Measurements from ENCODE around the gene GALNT14. TPM values are rescaled to one million over a fixed set of nuclear protein-coding genes. Genes with fewer than 3 reads are reported as not detected.

GALNT14 gene
- total RNA-seq, 1 experiment from 2014 or later, result 2.7 TPM

DNA sequence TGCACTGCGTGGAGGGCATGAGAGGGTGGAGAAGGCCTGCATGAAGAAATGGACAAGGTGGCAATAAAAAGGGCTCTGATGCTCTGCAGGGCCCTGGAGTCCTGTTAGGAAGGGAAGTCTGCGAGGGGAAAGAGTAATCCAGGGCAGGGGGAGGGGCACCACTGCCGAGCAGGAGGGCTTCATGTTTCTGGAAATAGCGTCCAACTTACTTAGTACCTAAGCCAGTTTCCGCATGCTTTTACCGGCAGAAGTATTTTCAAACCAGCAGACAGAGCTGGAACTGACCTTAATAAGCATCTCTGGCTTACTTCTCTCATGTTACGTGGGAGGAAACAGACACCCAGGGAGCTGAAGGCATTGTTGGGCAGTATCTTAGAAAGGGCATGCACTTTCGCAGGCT, 156.7 kb downstream of the GALNT14 start:
- H3K9me3 ChIP-seq (ENCODE audit: control insufficient read depth, low read depth, low read length), result no peaks in the 10 kb centered on the region
- H2BK20ac ChIP-seq (ENCODE audit: low read depth, low read length, poor library complexity, severe bottlenecking), result no peak overlapping the region
- H2BK12ac ChIP-seq (ENCODE audit: insufficient read length, low read depth, low read length), result no peak overlapping the region
- no peaks in the 10 kb centered on the region for H3K79me1 ChIP-seq (ENCODE audit: insufficient read depth, low read depth, low read length, poor library complexity, severe bottlenecking)
- H2BK5ac ChIP-seq (ENCODE audit: insufficient read length, low read length), result no peak overlapping the region
- no peak overlapping the region for H3K4ac ChIP-seq (ENCODE audit: low read depth, low read length)
- H4K91ac ChIP-seq (ENCODE audit: insufficient read length, low read depth, low read length), result no peak overlapping the region
- no peak overlapping the region for H2BK15ac ChIP-seq (ENCODE audit: low read depth, low read length)
- no peak overlapping the region for H3K18ac ChIP-seq (ENCODE audit: insufficient read length, low read depth, low read length)
- H3K4me1 Mint-ChIP-seq, result peaks cover 12 to 23% of the 10 kb centered on the region in 2 experiments
- H3K36me3 Mint-ChIP-seq (ENCODE audit: insufficient read depth in 1 of 3, low read depth in 3 of 3), result no peaks in the 10 kb centered on the region; a peak in 1 of 7 replicates
- no peak for DNase-seq
- TF ChIP-seq, protein P1, sequence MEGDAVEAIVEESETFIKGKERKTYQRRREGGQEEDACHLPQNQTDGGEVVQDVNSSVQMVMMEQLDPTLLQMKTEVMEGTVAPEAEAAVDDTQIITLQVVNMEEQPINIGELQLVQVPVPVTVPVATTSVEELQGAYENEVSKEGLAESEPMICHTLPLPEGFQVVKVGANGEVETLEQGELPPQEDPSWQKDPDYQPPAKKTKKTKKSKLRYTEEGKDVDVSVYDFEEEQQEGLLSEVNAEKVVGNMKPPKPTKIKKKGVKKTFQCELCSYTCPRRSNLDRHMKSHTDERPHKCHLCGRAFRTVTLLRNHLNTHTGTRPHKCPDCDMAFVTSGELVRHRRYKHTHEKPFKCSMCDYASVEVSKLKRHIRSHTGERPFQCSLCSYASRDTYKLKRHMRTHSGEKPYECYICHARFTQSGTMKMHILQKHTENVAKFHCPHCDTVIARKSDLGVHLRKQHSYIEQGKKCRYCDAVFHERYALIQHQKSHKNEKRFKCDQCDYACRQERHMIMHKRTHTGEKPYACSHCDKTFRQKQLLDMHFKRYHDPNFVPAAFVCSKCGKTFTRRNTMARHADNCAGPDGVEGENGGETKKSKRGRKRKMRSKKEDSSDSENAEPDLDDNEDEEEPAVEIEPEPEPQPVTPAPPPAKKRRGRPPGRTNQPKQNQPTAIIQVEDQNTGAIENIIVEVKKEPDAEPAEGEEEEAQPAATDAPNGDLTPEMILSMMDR (conservative IDR thresholded peaks at IDR 0.05), result no peak
- H3K23me2 ChIP-seq (ENCODE audit: insufficient read length, low read depth, low read length, poor library complexity, severe bottlenecking), result no peaks in the 10 kb centered on the region
- H3K4me3 Mint-ChIP-seq, result no peak overlapping the region
- H2AFZ ChIP-seq (ENCODE audit: low read length), result no peak overlapping the region
- H2AK5ac ChIP-seq (ENCODE audit: insufficient read length, low read length), result no peak overlapping the region
- WGBS (ENCODE audit: extremely low coverage, insufficient read length, low lambda C conversion rate), result no CpG with 5 or more reads among the region's 8 CpGs
- no peak overlapping the region for H3K9ac ChIP-seq (ENCODE audit: extremely low read depth, insufficient read length, low read length)
- no peaks in the 10 kb centered on the region for H3K4me1 ChIP-seq (ENCODE audit: insufficient read depth, low read length)
- H4K20me1 ChIP-seq (ENCODE audit: control insufficient read depth, insufficient read depth, insufficient read length), result no peaks in the 10 kb centered on the region
- H3T11ph ChIP-seq (ENCODE audit: low read length), result no peak overlapping the region
- H3K27ac ChIP-seq (ENCODE audit: insufficient read length, low read depth, low read length), result no peak overlapping the region
- peaks cover 4% of the 10 kb centered on the region for H3K27me3 Mint-ChIP-seq (ENCODE audit: low read depth)
- H3K56ac ChIP-seq (ENCODE audit: insufficient read length, low read depth, low read length), result no peak overlapping the region
- no peak overlapping the region for H3K4me2 ChIP-seq (ENCODE audit: insufficient read depth, insufficient read length, low read length)
- H3K79me2 ChIP-seq (ENCODE audit: insufficient read depth, low read length), result no peaks in the 10 kb centered on the region
- no peak overlapping the region for H3K14ac ChIP-seq (ENCODE audit: insufficient read depth, low read length)
- no peak overlapping the region for H3K27ac Mint-ChIP-seq
- H4K8ac ChIP-seq (replicated peaks; ENCODE audit: insufficient read length, low read depth, low read length), result no peak overlapping the region
- no peak overlapping the region for H2BK120ac ChIP-seq (ENCODE audit: low read depth, low read length, poor library complexity, severe bottlenecking)
- H3K9me3 Mint-ChIP-seq, result no peaks in the 10 kb centered on the region
- H3K23ac ChIP-seq (ENCODE audit: insufficient read length, low read depth, low read length), result no peak overlapping the region
- no peaks in the 10 kb centered on the region for H3K27me3 ChIP-seq (ENCODE audit: insufficient read depth, low read length)
- no peak overlapping the region for H4K5ac ChIP-seq (ENCODE audit: insufficient read length, low read depth, low read length)

Data from H9 (cell line).